HG02970 (cell line): ENCODE data around the gene MVD.
A peak's percentile ranks its signal among the peaks of the same experiment; 100 is the strongest.

Experiments used
- ATAC-seq: cut with Tn5 transposase; IDR thresholded peaks from one replicate; pipeline ENCODE4 v1.9.1; 2021; ENCODE audit warnings: mild to moderate bottlenecking, moderate library complexity, moderate number of reproducible peaks; ENCODE audit not compliant: unreplicated experiment, low FRiP score

MVD gene

GRCh38 chr16:88659160-88659559, 3.7 kb downstream of the MVD start:
- ATAC-seq = no peak

GRCh38 chr16:88658714-88659113, 4.2 kb downstream of the MVD start:
- no peak for ATAC-seq

GRCh38 chr16:88657371-88657770, 5.5 kb downstream of the MVD start:
- no peak for ATAC-seq

GRCh38 chr16:88656291-88656980, 6.5 kb downstream of the MVD start:
- no peak for ATAC-seq

GRCh38 chr16:88655733-88656281, 7.1 kb downstream of the MVD start:
- no peak for ATAC-seq

- ATAC-seq = no peak
Measured at GRCh38 chr16:88655053-88655732, 7.7 kb downstream of the MVD start.

GRCh38 chr16:88654363-88655052, 8.4 kb downstream of the MVD start:
- no peak for ATAC-seq

- ATAC-seq = no peak
Measured at GRCh38 chr16:88653596-88654362, 9.1 kb downstream of the MVD start.

GRCh38 chr16:88653101-88653500, 9.8 kb downstream of the MVD start:
- no peak for ATAC-seq

- no peak for ATAC-seq
Measured at GRCh38 chr16:88652762-88653063, 10.2 kb downstream of the MVD start.

- no peak for ATAC-seq
Measured at GRCh38 chr16:88651989-88652761, 10.7 kb downstream of the MVD start.

- peak; percentile 65 for ATAC-seq
Measured at GRCh38 chr16:88651276-88651988, 11.5 kb downstream of the MVD start.

GRCh38 chr16:88650749-88651275, 12.1 kb downstream of the MVD start, which contains the start of gene CYBA:
TSS of gene CYBA (minus strand) at chr16:88651053. CDS start at chr16:88651013, 40 bp downstream.
- peak; percentile 53 for ATAC-seq

GRCh38 chr16:88649924-88650748, 12.8 kb downstream of the MVD start:
- ATAC-seq = peak; percentile 12

GRCh38 chr16:88649195-88649923, 13.5 kb downstream of the MVD start:
- ATAC-seq = no peak

GRCh38 chr16:88647178-88648070, 15.5 kb downstream of the MVD start:
- no peak for ATAC-seq
